Breast epithelium (tissue), 3 donors: ENCODE results near the gene PPP2R2D.

Source experiments
- POLR2A ChIP-seq: fragments of 450-650 bp; IDR thresholded peaks from one replicate; pipeline ENCODE4 v1.6.1; 2016; ENCODE audit warnings: antibody characterized with exemption, mild to moderate bottlenecking, moderate library complexity
- POLR2AphosphoS5 ChIP-seq, 3 donors: sonication (generic); formaldehyde crosslinking; IDR thresholded peaks; one replicate each; pipeline ENCODE4 v1.6.1; 2017; ENCODE audit warnings: antibody characterized with exemption in 3 of 3
- TF ChIP-seq, protein P1 (sequence below), 3 donors: fragments of 450-650 bp; IDR thresholded peaks; one replicate each; pipeline ENCODE4 v1.5.1; 2016 to 2017; ENCODE audit warnings: antibody characterized with exemption in 3 of 3, mild to moderate bottlenecking in 3 of 3, moderate library complexity in 3 of 3

DNA sequence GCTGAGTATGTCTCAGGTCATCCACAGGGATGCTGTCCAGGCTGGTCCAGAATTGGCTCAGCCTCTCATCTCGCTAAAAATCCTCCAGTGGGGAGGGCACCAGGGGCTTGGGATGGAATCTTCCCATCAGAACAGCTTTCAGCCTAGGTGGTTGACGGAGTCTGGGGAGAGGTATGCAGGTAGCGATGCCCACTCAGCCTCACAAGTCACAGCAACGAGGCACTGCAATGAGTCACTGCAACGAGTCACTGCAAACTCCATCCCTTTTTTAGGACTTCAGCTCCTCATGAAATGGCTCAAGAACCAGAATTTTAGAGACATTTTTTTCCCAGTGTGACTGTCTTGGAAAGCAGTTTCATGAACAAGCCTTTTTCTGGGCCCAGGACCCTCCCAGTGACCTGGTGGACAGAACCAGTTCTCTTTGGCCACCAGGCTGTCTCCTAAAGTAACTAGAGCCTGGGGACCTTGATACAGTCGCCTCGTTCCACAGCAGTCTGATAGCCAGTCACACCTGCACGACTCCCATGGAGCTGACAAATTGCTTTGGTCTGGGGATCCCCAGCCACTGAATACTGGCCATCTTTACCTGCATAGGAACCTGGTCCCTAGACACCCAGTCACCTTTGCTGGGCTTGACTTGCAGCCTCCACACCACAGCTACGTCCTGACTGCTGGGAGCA is 41.3 kb upstream of the PPP2R2D start:
- TF ChIP-seq, protein P1, sequence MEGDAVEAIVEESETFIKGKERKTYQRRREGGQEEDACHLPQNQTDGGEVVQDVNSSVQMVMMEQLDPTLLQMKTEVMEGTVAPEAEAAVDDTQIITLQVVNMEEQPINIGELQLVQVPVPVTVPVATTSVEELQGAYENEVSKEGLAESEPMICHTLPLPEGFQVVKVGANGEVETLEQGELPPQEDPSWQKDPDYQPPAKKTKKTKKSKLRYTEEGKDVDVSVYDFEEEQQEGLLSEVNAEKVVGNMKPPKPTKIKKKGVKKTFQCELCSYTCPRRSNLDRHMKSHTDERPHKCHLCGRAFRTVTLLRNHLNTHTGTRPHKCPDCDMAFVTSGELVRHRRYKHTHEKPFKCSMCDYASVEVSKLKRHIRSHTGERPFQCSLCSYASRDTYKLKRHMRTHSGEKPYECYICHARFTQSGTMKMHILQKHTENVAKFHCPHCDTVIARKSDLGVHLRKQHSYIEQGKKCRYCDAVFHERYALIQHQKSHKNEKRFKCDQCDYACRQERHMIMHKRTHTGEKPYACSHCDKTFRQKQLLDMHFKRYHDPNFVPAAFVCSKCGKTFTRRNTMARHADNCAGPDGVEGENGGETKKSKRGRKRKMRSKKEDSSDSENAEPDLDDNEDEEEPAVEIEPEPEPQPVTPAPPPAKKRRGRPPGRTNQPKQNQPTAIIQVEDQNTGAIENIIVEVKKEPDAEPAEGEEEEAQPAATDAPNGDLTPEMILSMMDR (IDR thresholded peaks at IDR 0.05) = no peak
- no peak for TF ChIP-seq POLR2AphosphoS5 (IDR thresholded peaks at IDR 0.05)
- no peak for TF ChIP-seq POLR2A
